Measurements from ENCODE around the gene PIM1. TPM values are rescaled to one million over a fixed set of nuclear protein-coding genes. Genes with fewer than 3 reads are reported as not detected.

PIM1 gene
- polyA plus RNA-seq, 1 of the 3 experiments (the other 2 are of a cell fraction) = 33.9 TPM

DNA sequence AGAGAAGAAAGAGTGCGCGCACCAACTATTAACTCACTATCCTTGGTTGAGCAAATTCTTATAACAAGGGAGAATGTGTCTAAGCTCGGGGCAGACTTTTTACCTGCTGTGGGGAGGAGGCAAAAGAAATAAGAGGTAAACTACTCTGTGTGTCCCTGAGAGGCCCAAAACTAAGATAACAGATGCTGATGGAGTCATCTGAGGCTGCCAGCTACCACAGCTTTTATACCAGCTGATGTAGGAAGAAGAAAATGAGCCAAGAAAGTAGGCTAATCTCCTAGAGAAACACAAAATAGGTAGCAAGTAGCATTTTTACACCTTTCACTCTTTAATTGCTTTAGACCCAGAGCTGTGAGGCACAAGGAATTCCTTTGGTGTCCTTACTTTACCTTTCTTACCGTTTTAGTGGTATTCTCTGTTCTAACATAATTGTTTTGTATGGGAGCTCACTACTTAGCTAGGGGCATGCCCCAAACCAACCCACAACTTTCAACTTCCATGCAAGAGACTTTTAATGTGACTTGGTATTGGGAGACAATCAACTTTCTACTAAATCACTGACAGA lies 27.8 kb upstream of the PIM1 start:
- TF ChIP-seq TAF1 (IDR thresholded peaks at IDR 0.05; ENCODE audit: borderline replicate concordance, low read depth, low read length) (no peak), TEAD4 (IDR thresholded peaks at IDR 0.05; ENCODE audit: borderline replicate concordance, insufficient read depth) (no peak), RXRA (IDR thresholded peaks at IDR 0.05; ENCODE audit: borderline replicate concordance, low read depth) (no peak), FOXM1 (IDR thresholded peaks at IDR 0.05; ENCODE audit: low read depth) (no peak), SMC3 (IDR thresholded peaks at IDR 0.05; ENCODE audit: low read depth, low read length) (no peak), CHD2 (IDR thresholded peaks at IDR 0.05; ENCODE audit: low read length, partially characterized antibody) (no peak), ZBTB33 (IDR thresholded peaks at IDR 0.05; ENCODE audit: borderline replicate concordance, low read depth) (no peak), YY1 (IDR thresholded peaks at IDR 0.05; ENCODE audit: low read depth) (no peak), POLR2AphosphoS5 (IDR thresholded peaks at IDR 0.05; ENCODE audit: low read depth, low read length) (no peak), SIN3A (IDR thresholded peaks at IDR 0.05; ENCODE audit: borderline replicate concordance, low read depth, low read length) (no peak), RFX5 (IDR thresholded peaks at IDR 0.05; ENCODE audit: low read length) (no peak), MXI1 (IDR thresholded peaks at IDR 0.05; ENCODE audit: low read depth, low read length) (no peak)
- TF ChIP-seq, protein P1, sequence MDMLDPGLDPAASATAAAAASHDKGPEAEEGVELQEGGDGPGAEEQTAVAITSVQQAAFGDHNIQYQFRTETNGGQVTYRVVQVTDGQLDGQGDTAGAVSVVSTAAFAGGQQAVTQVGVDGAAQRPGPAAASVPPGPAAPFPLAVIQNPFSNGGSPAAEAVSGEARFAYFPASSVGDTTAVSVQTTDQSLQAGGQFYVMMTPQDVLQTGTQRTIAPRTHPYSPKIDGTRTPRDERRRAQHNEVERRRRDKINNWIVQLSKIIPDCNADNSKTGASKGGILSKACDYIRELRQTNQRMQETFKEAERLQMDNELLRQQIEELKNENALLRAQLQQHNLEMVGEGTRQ (IDR thresholded peaks at IDR 0.05; ENCODE audit: borderline replicate concordance, low read depth, low read length) = no peak
- 83% methylated on average over 4 of the region's 4 CpGs for WGBS (ENCODE audit: low lambda C conversion rate)
- peak overlapping the region; percentile 39; the same call in 1 of the 2 replicates for H3K9ac ChIP-seq
- H3F3A ChIP-seq (replicated peaks; ENCODE audit: insufficient read depth) = peaks cover 40% of the 10 kb centered on the region
- H3K4me3 ChIP-seq (ENCODE audit: low read depth in 2 of 2, low read length in 1 of 2) = no peak overlapping the region
- POLR2A ChIA-PET = no interaction called here
- H3K9me3 ChIP-seq = no peaks in the 10 kb centered on the region
- H2AFZ ChIP-seq (ENCODE audit: low read depth) = 0 out of 2 replicates have a peak overlapping the region, but pooled peaks have one; percentile 23
- H3K4me2 ChIP-seq = peak overlapping the region; percentile 41; the same call in 1 of the 2 replicates
- DNase-seq = no peak
- H3K9me2 ChIP-seq = no peaks in the 10 kb centered on the region
- H3K36me3 ChIP-seq (replicated peaks in 1 of 2; ENCODE audit: control insufficient read depth in 1 of 2, insufficient read depth in 2 of 2, low read length in 1 of 2) = no peaks in the 10 kb centered on the region
- no peaks in the 10 kb centered on the region for H3K27me3 ChIP-seq (ENCODE audit: insufficient read depth)
- H3K4me1 ChIP-seq (ENCODE audit: control insufficient read depth in 1 of 2, insufficient read depth in 2 of 2, low read depth in 1 of 2, low read length in 1 of 2) = peaks cover 9 to 39% of the 10 kb centered on the region in 2 experiments; a peak in 3 of 4 replicates
- no peaks in the 10 kb centered on the region for H4K20me1 ChIP-seq (ENCODE audit: insufficient read depth)
- no peaks in the 10 kb centered on the region for H3K79me2 ChIP-seq (ENCODE audit: insufficient read depth)
- H3K27ac ChIP-seq (ENCODE audit: low read depth in 2 of 2, low read length in 1 of 2) = peak overlapping the region; percentile 50 to 63
- CTCF ChIA-PET = interaction anchor here (1.0 to 1.2 kb wide), 4 partner anchors 11 to 124 kb away, joined by 3 to 7 read pairs (median 4); no protein-coding TSS in a partner anchor

- Histone ChIP-seq H3K9me3 (no peaks in the 10 kb centered on the region), H3K36me3 (replicated peaks in 1 of 2; ENCODE audit: control insufficient read depth in 1 of 2, insufficient read depth in 2 of 2, low read length in 1 of 2) (no peaks in the 10 kb centered on the region), H3F3A (replicated peaks; ENCODE audit: insufficient read depth) (peaks cover 33% of the 10 kb centered on the region), H3K4me2 (peak overlapping the region; percentile 57; the same call in 1 of the 2 replicates), H4K20me1 (ENCODE audit: insufficient read depth) (no peaks in the 10 kb centered on the region), H2AFZ (ENCODE audit: low read depth) (no peak overlapping the region), H3K9ac (no peak overlapping the region), H3K9me2 (no peaks in the 10 kb centered on the region), H3K4me3 (ENCODE audit: low read depth in 2 of 2, low read length in 1 of 2) (no peak overlapping the region), H3K4me1 (ENCODE audit: control insufficient read depth in 1 of 2, insufficient read depth in 2 of 2, low read depth in 1 of 2, low read length in 1 of 2) (peaks cover 3 to 35% of the 10 kb centered on the region in 2 experiments; a peak in 3 of 4 replicates), H3K79me2 (ENCODE audit: insufficient read depth) (no peaks in the 10 kb centered on the region), H3K27me3 (ENCODE audit: insufficient read depth) (no peaks in the 10 kb centered on the region), H3K27ac (ENCODE audit: low read depth in 2 of 2, low read length in 1 of 2) (peak overlapping the region; percentile 50 to 91; a peak in 3 of 4 replicates)
- POLR2A ChIA-PET = no interaction called here
- CTCF ChIA-PET = interaction anchor here (1.9 kb wide), 1 partner anchor 92 kb away, joined by 7 read pairs; no protein-coding TSS in a partner anchor
- no peak for DNase-seq
- WGBS (ENCODE audit: low lambda C conversion rate) = 97% methylated on average over 2 of the region's 2 CpGs
- TF ChIP-seq TAF1 (IDR thresholded peaks at IDR 0.05; ENCODE audit: borderline replicate concordance, low read depth, low read length) = no peak
- TF ChIP-seq EP300 (IDR thresholded peaks at IDR 0.05; ENCODE audit: borderline replicate concordance in 1 of 2, low read depth in 1 of 2, low read length in 1 of 2) = no peak
- no peak for TF ChIP-seq CTCF (IDR thresholded peaks at IDR 0.05)
- TF ChIP-seq CHD2 (IDR thresholded peaks at IDR 0.05; ENCODE audit: low read length, partially characterized antibody) = no peak
- TF ChIP-seq PBX3 (IDR thresholded peaks at IDR 0.05) = no peak
- no peak for TF ChIP-seq GATA2 (CRISPR knock-in tag; IDR thresholded peaks at IDR 0.05)
- no peak for TF ChIP-seq FOXM1 (IDR thresholded peaks at IDR 0.05; ENCODE audit: low read depth)
- no peak for TF ChIP-seq EZH2phosphoT487 (IDR thresholded peaks at IDR 0.05; ENCODE audit: borderline replicate concordance, low read depth)
- no peak for TF ChIP-seq POLR2AphosphoS5 (IDR thresholded peaks at IDR 0.05; ENCODE audit: low read depth, low read length)
- no peak for TF ChIP-seq ELF1 (IDR thresholded peaks at IDR 0.05)
Observed at GRCh38 chr6:37143585-37143984, 26.4 kb upstream of the PIM1 start.
